Prostate gland (tissue), 2 donors: ENCODE measurements around the gene TAGAP. TPM values are rescaled to one million over a fixed set of nuclear protein-coding genes. Genes with fewer than 3 reads are reported as not detected.

Experiments used
- DNase-seq: peaks from one replicate; pipeline ENCODE4 v3.0.0-alpha.2; 2019; ENCODE audit warnings: low spot score
- H3K27ac ChIP-seq, 2 donors: fragments of 200-600 bp; sonication (generic); 2 replicates each; pipeline ENCODE4 v1.5.1; 2017 to 2019
- H3K27me3 ChIP-seq: fragments of 200-600 bp; sonication (generic); replicated peaks from 2 replicates; pipeline ENCODE4 v1.5.1; 2019; ENCODE audit not compliant: insufficient read depth
- H3K36me3 ChIP-seq, 2 donors: fragments of 200-600 bp; sonication (generic); 1 replicate in 1 of 2; 2 replicates in 1 of 2; pipeline versions ENCODE4 v1.5.1 to v1.8.1; 2017 to 2019
- H3K4me1 ChIP-seq: fragments of 200-600 bp; sonication (generic); replicated peaks from 2 replicates; pipeline ENCODE4 v1.5.1; 2019
- H3K4me3 ChIP-seq, 2 donors: fragments of 200-600 bp; sonication (generic); 2 replicates each; pipeline ENCODE4 v1.5.1; 2017 to 2019
- H3K9me3 ChIP-seq: fragments of 200-600 bp; sonication (generic); 2 replicates; pipeline ENCODE4 v1.5.1; 2017
- CTCF ChIP-seq, 4 experiments: fragments of 200-600 bp in 2 of 4; fragments of 450-650 bp in 2 of 4; sonication (generic) in 2 of 4; IDR thresholded peaks; 1 replicate in 3 of 4; 2 replicates in 1 of 4; pipeline ENCODE4 v1.5.1; 2016 to 2019; ENCODE audit warnings: antibody characterized with exemption in 4 of 4, mild to moderate bottlenecking in 2 of 4, moderate library complexity in 2 of 4
- POLR2A ChIP-seq: fragments of 450-650 bp; IDR thresholded peaks from one replicate; pipeline ENCODE4 v1.6.1; 2016; ENCODE audit warnings: antibody characterized with exemption, mild to moderate bottlenecking
- POLR2AphosphoS5 ChIP-seq: sonication (generic); formaldehyde crosslinking; IDR thresholded peaks from one replicate; pipeline ENCODE4 v1.6.1; 2017; ENCODE audit warnings: antibody characterized with exemption
- WGBS: methylation state at CpG from one replicate; pipeline ENCODE4 v1.1.5; 2018; 5-methylcytosine and 5-hydroxymethylcytosine counted together
- intact Hi-C: fragments of 100-400 bp; cut with DNase I; formaldehyde crosslinking; loops from one replicate; pipeline ENCODE4 v1.14.2; 2022
- total RNA-seq, 2 donors: library from RNA; depleted of rRNA; stranded (reverse); fragments of >200 nt; gene quantifications; one replicate each; pipeline ENCODE4 v1.1.0, GENCODE V29; 2016

TAGAP gene
- total RNA-seq, 2 donors from 2014 or later, result 2.6 to 4.8 TPM

- intact Hi-C loops, result no loop called here
- Histone ChIP-seq H3K27me3 (no peaks in the 10 kb centered on the region), H3K27ac (no peak overlapping the region), H3K36me3 (no peaks in the 10 kb centered on the region), H3K4me3 (no peak overlapping the region), H3K4me1 (no peaks in the 10 kb centered on the region), H3K9me3 (no peaks in the 10 kb centered on the region)
- no peak for DNase-seq
- 67% methylated on average over 17 of the region's 17 CpGs for WGBS
- TF ChIP-seq CTCF (IDR thresholded peaks at IDR 0.05) (no peak), POLR2AphosphoS5 (no peak), POLR2A (no peak)
Observed at GRCh38 chr6:159068904-159069578, 24.2 kb upstream of the TAGAP start.

- Histone ChIP-seq H3K4me3 (no peak overlapping the region), H3K36me3 (no peaks in the 10 kb centered on the region), H3K9me3 (no peaks in the 10 kb centered on the region), H3K4me1 (no peaks in the 10 kb centered on the region), H3K27me3 (no peaks in the 10 kb centered on the region), H3K27ac (no peak overlapping the region)
- 92% methylated on average over 12 of the region's 12 CpGs for WGBS
- intact Hi-C loops, result no loop called here
- no peak for TF ChIP-seq POLR2A
- TF ChIP-seq CTCF (IDR thresholded peaks at IDR 0.05), result no peak
- TF ChIP-seq POLR2AphosphoS5, result no peak
- DNase-seq, result no peak
Observed at GRCh38 chr6:159067334-159067733, 22.5 kb upstream of the TAGAP start.

- TF ChIP-seq POLR2AphosphoS5 (peak; percentile 36), CTCF (IDR thresholded peaks at IDR 0.05) (no peak)
- Histone ChIP-seq H3K27me3 (no peaks in the 10 kb centered on the region), H3K36me3 (no peaks in the 10 kb centered on the region), H3K27ac (peak overlapping the region in 1 of 2 donors; percentile 9), H3K9me3 (no peaks in the 10 kb centered on the region), H3K4me3 (no peak overlapping the region), H3K4me1 (no peaks in the 10 kb centered on the region)
- DNase-seq, result peak; percentile 39
- intact Hi-C loops, result no loop called here
- 25% methylated on average over 3 of the region's 3 CpGs for WGBS
Observed at GRCh38 chr6:159066483-159066882, 21.7 kb upstream of the TAGAP start.

GRCh38 chr6:159065759-159066329, 21.1 kb upstream of the TAGAP start:
- no peak for DNase-seq
- TF ChIP-seq POLR2AphosphoS5 (no peak), CTCF (IDR thresholded peaks at IDR 0.05) (no peak), POLR2A (no peak)
- Histone ChIP-seq H3K27ac (peak overlapping the region in 1 of 2 donors; percentile 9), H3K4me3 (no peak overlapping the region), H3K27me3 (no peaks in the 10 kb centered on the region), H3K4me1 (no peaks in the 10 kb centered on the region), H3K36me3 (no peaks in the 10 kb centered on the region), H3K9me3 (no peaks in the 10 kb centered on the region)
- WGBS, result 69% methylated on average over 3 of the region's 3 CpGs
- intact Hi-C loops, result no loop called here

- Histone ChIP-seq H3K4me3 (no peak overlapping the region), H3K27me3 (no peaks in the 10 kb centered on the region), H3K36me3 (no peaks in the 10 kb centered on the region), H3K9me3 (no peaks in the 10 kb centered on the region), H3K27ac (no peak overlapping the region), H3K4me1 (no peaks in the 10 kb centered on the region)
- intact Hi-C loops, result no loop called here
- no peak for TF ChIP-seq POLR2A
- TF ChIP-seq CTCF (IDR thresholded peaks at IDR 0.05), result no peak
- no peak for TF ChIP-seq POLR2AphosphoS5
- DNase-seq, result no peak
- 79% methylated on average over 6 of the region's 6 CpGs for WGBS
Observed at GRCh38 chr6:159065091-159065490, 20.3 kb upstream of the TAGAP start.
